Activated T-cell treated with anti-CD3 and anti-CD28 coated beads for 4 hours (primary cell): ENCODE results near the gene EIF4A3.

ENCODE experiments used
- DNase-seq: peaks from one replicate; pipeline ENCODE4 v3.0.0-alpha.2; 2020

The EIF4A3 gene

GRCh38 chr17:80110927-80111701, 35.8 kb downstream of the EIF4A3 start:
- DNase-seq, result no peak

- DNase-seq, result no peak
These were observed 36.5 kb downstream of the EIF4A3 start for GRCh38 chr17:80110447-80110812.

- DNase-seq, result no peak
These were observed 37.0 kb downstream of the EIF4A3 start for GRCh38 chr17:80109713-80110446.

- no peak for DNase-seq
These were observed 37.8 kb downstream of the EIF4A3 start for GRCh38 chr17:80109066-80109660.

- DNase-seq, result no peak
These were observed 38.6 kb downstream of the EIF4A3 start for GRCh38 chr17:80108036-80108971.

- no peak for DNase-seq
These were observed 39.5 kb downstream of the EIF4A3 start for GRCh38 chr17:80107231-80108021.

- DNase-seq, result no peak
These were observed 40.2 kb downstream of the EIF4A3 start for GRCh38 chr17:80106751-80107150.

GRCh38 chr17:80106176-80106575, 40.8 kb downstream of the EIF4A3 start:
- DNase-seq, result no peak

GRCh38 chr17:80105762-80106161, 41.2 kb downstream of the EIF4A3 start:
- DNase-seq, result no peak

- no peak for DNase-seq
These were observed 42.0 kb downstream of the EIF4A3 start for GRCh38 chr17:80104956-80105375.

GRCh38 chr17:80104321-80104955, 42.5 kb downstream of the EIF4A3 start:
- no peak for DNase-seq

GRCh38 chr17:80103449-80104085, 43.4 kb downstream of the EIF4A3 start:
- DNase-seq, result no peak

- DNase-seq, result no peak
These were observed 44.1 kb downstream of the EIF4A3 start for GRCh38 chr17:80102664-80103448.

- no peak for DNase-seq
These were observed 44.8 kb downstream of the EIF4A3 start for GRCh38 chr17:80101946-80102663.

GRCh38 chr17:80101011-80101945, 45.6 kb downstream of the EIF4A3 start, which contains the start of gene GAA:
TSS of gene GAA (plus strand) at chr17:80101581. CDS start at chr17:80104587, 3,006 bp downstream.
- DNase-seq, result peak; percentile 84

GRCh38 chr17:80100035-80100323, 46.9 kb downstream of the EIF4A3 start:
- DNase-seq, result no peak

- no peak for DNase-seq
These were observed 47.5 kb downstream of the EIF4A3 start for GRCh38 chr17:80099291-80100034.
